ENCODE results near the gene DPP10. TPM values are rescaled to one million over a fixed set of nuclear protein-coding genes. Genes with fewer than 3 reads are reported as not detected.

Gene DPP10
- total and polyA plus RNA-seq, 8 donors, result 0.68 to 8.2 (median 4.7) TPM

GRCh38 chr2:115194623-115195022, 752.2 kb downstream of the DPP10 start:
- DNase-seq, result no peak
- Histone ChIP-seq H3K27ac (no peak overlapping the region), H3K27me3 (no peaks in the 10 kb centered on the region), H3K4me1 (no peaks in the 10 kb centered on the region), H3K9me3 (peaks cover 0 to under 1% of the 10 kb centered on the region in 2 donors), H3K36me3 (no peaks in the 10 kb centered on the region), H3K4me3 (no peak overlapping the region)
- no peak for ATAC-seq
- intact Hi-C loops (cut with DNase I), result no loop called here
- TF ChIP-seq CTCF (IDR thresholded peaks at IDR 0.05), result no peak

DNA sequence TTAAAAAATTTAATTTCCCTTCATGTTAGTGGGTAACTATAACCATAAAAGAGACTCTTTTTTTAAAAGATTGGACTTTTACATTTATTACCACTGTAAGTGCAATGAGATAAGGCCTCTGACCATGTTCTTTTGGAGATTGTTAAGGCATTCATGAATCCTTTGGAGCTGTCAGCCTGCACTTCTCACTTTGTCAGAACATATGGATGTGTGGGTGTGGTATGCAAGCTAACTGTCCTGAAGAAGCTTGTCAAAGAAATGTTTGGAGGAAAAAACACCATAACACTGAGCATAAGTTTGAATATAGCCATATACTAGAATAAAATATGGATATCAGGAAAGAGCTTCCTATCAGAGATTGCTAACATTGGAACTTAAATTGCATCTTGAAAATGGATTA, 754.1 kb downstream of the DPP10 start:
- Histone ChIP-seq H3K4me1 (no peaks in the 10 kb centered on the region), H3K4me3 (no peak overlapping the region), H3K27me3 (no peaks in the 10 kb centered on the region), H3K9me3 (no peaks in the 10 kb centered on the region), H3K27ac (no peak overlapping the region), H3K36me3 (no peaks in the 10 kb centered on the region)
- ATAC-seq (no peak), DNase-seq (no peak)
- intact Hi-C loops (cut with DNase I), result no loop called here
- no peak for TF ChIP-seq CTCF (IDR thresholded peaks at IDR 0.05)

GRCh38 chr2:115199966-115200365, 757.5 kb downstream of the DPP10 start:
- DNase-seq, result peak in 2 of 4 donors; percentile 89 to 92
- no peaks in the 10 kb centered on the region for H3K4me1 ChIP-seq
- no peaks in the 10 kb centered on the region for H3K36me3 ChIP-seq
- H3K27me3 ChIP-seq, result no peaks in the 10 kb centered on the region
- no peak overlapping the region for H3K4me3 ChIP-seq
- ATAC-seq, result no peak
- intact Hi-C loops (cut with DNase I), result no loop called here
- TF ChIP-seq CTCF (IDR thresholded peaks at IDR 0.05), result no peak
- H3K27ac ChIP-seq, result no peak overlapping the region
- no peaks in the 10 kb centered on the region for H3K9me3 ChIP-seq

GRCh38 chr2:115201386-115201785, 758.9 kb downstream of the DPP10 start:
- intact Hi-C loops (cut with DNase I), result no loop called here
- H3K27ac ChIP-seq, result no peak overlapping the region
- ATAC-seq (no peak), DNase-seq (peak in 2 of 4 donors; percentile 14 to 18)
- no peaks in the 10 kb centered on the region for H3K27me3 ChIP-seq
- no peak overlapping the region for H3K4me3 ChIP-seq
- H3K36me3 ChIP-seq, result no peaks in the 10 kb centered on the region
- no peaks in the 10 kb centered on the region for H3K4me1 ChIP-seq
- H3K9me3 ChIP-seq, result peaks cover 0 to 3% of the 10 kb centered on the region in 2 donors
- no peak for TF ChIP-seq CTCF (IDR thresholded peaks at IDR 0.05)

DNA sequence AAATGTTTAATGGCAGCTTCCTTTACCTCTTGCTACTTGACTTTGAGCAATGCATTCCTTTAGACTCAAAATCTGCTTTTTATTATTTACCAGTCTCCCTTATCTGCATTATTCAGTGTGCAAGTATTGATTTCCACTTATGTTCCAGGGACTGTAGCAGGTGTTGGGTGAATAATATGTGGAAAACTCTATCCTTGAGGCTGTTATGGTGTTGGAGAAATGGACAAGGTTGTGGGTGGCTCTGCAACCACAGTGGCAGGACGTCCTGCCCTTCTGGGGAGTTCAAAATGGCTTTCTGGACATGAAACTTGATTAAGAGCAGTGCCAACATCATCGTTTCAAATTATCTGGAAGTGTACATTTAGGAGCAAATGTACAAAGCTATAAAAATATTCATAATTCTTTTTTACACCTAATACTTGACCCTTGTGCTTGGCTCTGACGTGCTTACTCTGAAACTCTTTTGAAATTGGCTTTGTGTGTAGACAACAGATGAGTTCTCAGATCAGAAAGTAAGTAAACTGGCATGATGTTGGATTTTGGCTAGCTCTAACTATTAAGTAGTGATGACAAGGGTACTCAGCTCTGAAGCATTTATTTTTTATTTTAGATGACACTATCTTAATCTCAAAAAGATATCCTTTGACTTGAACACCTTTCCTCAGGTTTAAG, 766.2 kb downstream of the DPP10 start:
- Histone ChIP-seq H3K36me3 (no peaks in the 10 kb centered on the region), H3K27me3 (no peaks in the 10 kb centered on the region), H3K4me3 (no peak overlapping the region), H3K27ac (no peak overlapping the region), H3K9me3 (peaks cover 0 to 7% of the 10 kb centered on the region in 2 donors), H3K4me1 (no peaks in the 10 kb centered on the region)
- DNase-seq (no peak), ATAC-seq (no peak)
- intact Hi-C loops (cut with DNase I), result no loop called here
- no peak for TF ChIP-seq CTCF (IDR thresholded peaks at IDR 0.05)

Data from left lung (tissue), 10 donors.